ENCODE data around the gene LMF2. TPM values are rescaled to one million over a fixed set of nuclear protein-coding genes. Genes with fewer than 3 reads are reported as not detected.

The LMF2 gene
- total and polyA plus RNA-seq, 3 experiments from 2014 or later = 33.6 to 89.4 (median 88.6) TPM

DNA sequence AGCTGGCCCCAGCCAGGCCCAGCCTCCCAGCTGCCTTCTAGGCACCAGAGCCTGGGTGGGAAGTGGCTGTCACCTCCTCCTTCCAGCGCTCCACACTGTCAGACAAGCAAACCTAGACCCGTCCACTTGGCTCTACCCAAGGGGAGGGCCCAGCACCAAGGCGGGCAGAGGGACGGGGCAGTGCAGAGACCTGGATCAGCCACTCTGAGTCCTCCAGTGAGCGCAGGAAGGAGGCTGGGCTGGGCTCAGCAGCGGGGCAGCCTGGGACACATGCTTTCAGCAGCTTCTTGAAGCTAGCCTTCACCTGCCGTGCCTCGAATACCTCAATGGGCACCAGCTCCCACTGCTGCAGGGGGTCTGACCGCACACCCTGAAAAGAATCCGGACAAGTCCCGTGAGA is 51.5 kb downstream of the LMF2 start:
- H3K27me3 Mint-ChIP-seq = no peaks in the 10 kb centered on the region
- peak overlapping the region in 1 of 8 donors; percentile 17 for H3K27ac Mint-ChIP-seq
- Histone ChIP-seq H3K4me3 (ENCODE audit: low read length) (no peak overlapping the region), H3K4me1 (ENCODE audit: insufficient read depth, low read length) (no peaks in the 10 kb centered on the region), H3K27me3 (ENCODE audit: insufficient read depth, low read length, poor library complexity, severe bottlenecking) (no peaks in the 10 kb centered on the region), H3K9me3 (ENCODE audit: low read length) (no peaks in the 10 kb centered on the region), H3K36me3 (ENCODE audit: insufficient read depth, low read length) (peaks cover 38% of the 10 kb centered on the region), H3K27ac (ENCODE audit: low read depth, low read length) (no peak overlapping the region)
- no peak for DNase-seq
- no peaks in the 10 kb centered on the region for H3K9me3 Mint-ChIP-seq
- CTCF ChIA-PET = interaction anchor here (1.5 to 2.1 kb wide), 3 partner anchors 14 to 70 kb away, joined by 4 to 8 read pairs (median 6); partner anchors contain the start of gene SCO2
- H3K36me3 Mint-ChIP-seq = peaks cover 5 to 79% (median 11%) of the 10 kb centered on the region in 3 donors
- POLR2A ChIA-PET = no interaction called here
- H3K4me3 Mint-ChIP-seq = no peak overlapping the region
- peaks cover 4 to 12% (median 7%) of the 10 kb centered on the region in 3 donors for H3K4me1 Mint-ChIP-seq

DNA sequence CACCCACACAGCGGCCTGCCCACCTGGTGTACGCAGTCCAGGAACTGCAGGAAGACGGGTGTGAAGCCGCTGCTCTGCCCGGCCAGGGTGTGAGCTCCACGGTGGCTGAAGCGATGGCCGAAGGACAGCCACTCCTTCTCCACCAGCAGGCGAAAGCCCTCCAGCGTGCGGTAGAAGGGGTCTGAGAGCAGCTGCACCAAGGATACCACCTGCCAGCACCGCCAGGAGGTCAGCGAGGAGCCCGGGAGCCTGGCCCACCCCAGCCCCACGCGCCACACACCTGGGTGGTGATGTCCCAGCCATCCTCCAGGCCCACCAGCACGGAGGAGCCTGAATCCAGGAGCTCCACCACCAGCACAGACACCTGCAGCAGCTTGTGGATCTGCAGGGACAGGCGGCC is 52.3 kb downstream of the LMF2 start:
- Histone ChIP-seq H3K27ac (ENCODE audit: low read depth, low read length) (no peak overlapping the region), H3K27me3 (ENCODE audit: insufficient read depth, low read length, poor library complexity, severe bottlenecking) (no peaks in the 10 kb centered on the region), H3K4me1 (ENCODE audit: insufficient read depth, low read length) (no peaks in the 10 kb centered on the region), H3K4me3 (ENCODE audit: low read length) (no peak overlapping the region), H3K9me3 (ENCODE audit: low read length) (no peaks in the 10 kb centered on the region), H3K36me3 (ENCODE audit: insufficient read depth, low read length) (peaks cover 33% of the 10 kb centered on the region)
- H3K4me1 Mint-ChIP-seq = peaks cover 4 to 12% (median 7%) of the 10 kb centered on the region in 3 donors
- CTCF ChIA-PET = interaction anchor here (1.7 kb wide), 1 partner anchor 17 kb away, joined by 6 read pairs; no protein-coding TSS in a partner anchor
- H3K27me3 Mint-ChIP-seq = no peaks in the 10 kb centered on the region
- POLR2A ChIA-PET = no interaction called here
- no peaks in the 10 kb centered on the region for H3K9me3 Mint-ChIP-seq
- H3K4me3 Mint-ChIP-seq = no peak overlapping the region
- peak overlapping the region in 1 of 8 donors; percentile 24 for H3K27ac Mint-ChIP-seq
- H3K36me3 Mint-ChIP-seq = peaks cover 5 to 78% (median 16%) of the 10 kb centered on the region in 3 donors
- DNase-seq = no peak

DNA sequence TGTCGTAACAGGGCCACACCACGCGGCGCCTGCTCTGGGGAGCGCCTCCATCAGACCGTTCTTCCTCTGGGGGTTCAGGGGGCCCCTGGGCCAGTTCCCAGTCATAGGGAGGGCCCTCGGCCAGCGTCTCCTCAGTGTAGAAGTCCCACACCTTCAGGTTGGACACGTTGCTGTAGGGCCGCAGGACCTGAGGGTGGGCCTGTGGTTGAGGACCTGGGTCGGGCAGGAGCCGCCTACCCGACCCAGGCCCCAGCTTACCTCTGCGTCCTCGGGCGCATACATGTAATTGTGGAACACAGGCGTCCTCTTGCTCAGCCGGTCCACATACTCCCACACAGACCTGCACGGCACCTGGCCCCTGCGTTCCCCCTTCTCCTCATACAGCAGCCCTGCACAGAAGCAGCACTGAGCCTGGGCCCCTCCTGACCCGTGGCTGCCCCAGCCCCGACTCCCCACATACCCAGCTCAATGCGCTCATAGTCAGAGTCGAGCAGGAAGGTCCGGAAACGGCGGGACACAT is 52.9 kb downstream of the LMF2 start:
- peaks cover 27% of the 10 kb centered on the region for H3K36me3 ChIP-seq (ENCODE audit: insufficient read depth, low read length)
- H3K4me3 Mint-ChIP-seq = no peak overlapping the region
- CTCF ChIA-PET = interaction anchor here (1.7 to 2.3 kb wide), 2 partner anchors 18 to 43 kb away, joined by 6 to 12 read pairs; no protein-coding TSS in a partner anchor

More for the DNA sequence above, 52.9 kb downstream of the LMF2 start:
- Mint-ChIP-seq H3K27ac (peak overlapping the region in 4 of 8 donors; percentile 24 to 69 (median 38)), H3K27me3 (no peaks in the 10 kb centered on the region), H3K4me1 (peaks cover 6 to 15% (median 11%) of the 10 kb centered on the region in 3 donors), H3K36me3 (peaks cover 5 to 77% (median 17%) of the 10 kb centered on the region in 3 donors), H3K9me3 (no peaks in the 10 kb centered on the region)
- POLR2A ChIA-PET = no interaction called here
- Histone ChIP-seq H3K9me3 (ENCODE audit: low read length) (no peaks in the 10 kb centered on the region), H3K27ac (ENCODE audit: low read depth, low read length) (no peak overlapping the region), H3K4me1 (ENCODE audit: insufficient read depth, low read length) (no peaks in the 10 kb centered on the region), H3K27me3 (ENCODE audit: insufficient read depth, low read length, poor library complexity, severe bottlenecking) (no peaks in the 10 kb centered on the region), H3K4me3 (ENCODE audit: low read length) (no peak overlapping the region)
- DNase-seq = no peak

Other genes with a start within 250 kb of the LMF2 start
- gene MAPK12, start 246.0 kb downstream of the LMF2 start, total RNA-seq = 1 to 10 TPM; 9.3 to 9.7 TPM
- gene MAPK12, start 246.0 kb downstream of the LMF2 start, polyA plus RNA-seq = 0.03 TPM
- gene MAPK11, start 237.3 kb downstream of the LMF2 start, total RNA-seq = 10 to 100 TPM; 12.8 to 13.2 TPM
- gene MAPK11, start 237.3 kb downstream of the LMF2 start, polyA plus RNA-seq = 0.28 TPM
- 10 to 100 TPM; 13.4 to 14.4 TPM for gene PLXNB2, start 200.1 kb downstream of the LMF2 start, total RNA-seq
- 0.17 TPM for gene PLXNB2, start 200.1 kb downstream of the LMF2 start, polyA plus RNA-seq
- gene DENND6B, start 180.7 kb downstream of the LMF2 start, total RNA-seq = 1 to 10 TPM; 3.9 to 4.3 TPM
- gene DENND6B, start 180.7 kb downstream of the LMF2 start, polyA plus RNA-seq = 0.67 TPM
- gene PPP6R2, start 164.4 kb downstream of the LMF2 start, total RNA-seq = 10 to 100 TPM; 49.7 to 55.9 TPM
- 34.2 TPM for gene PPP6R2, start 164.4 kb downstream of the LMF2 start, polyA plus RNA-seq
- gene SBF1, start 32.7 kb downstream of the LMF2 start, total RNA-seq = 100 to 1,000 TPM; 144 to 150 TPM
- 43.8 TPM for gene SBF1, start 32.7 kb downstream of the LMF2 start, polyA plus RNA-seq
- 1 to 10 TPM; 3.4 to 3.5 TPM for gene ADM2, start 26.2 kb downstream of the LMF2 start, total RNA-seq
- gene ADM2, start 26.2 kb downstream of the LMF2 start, polyA plus RNA-seq = 0.24 TPM
- under 1 TPM in 1 of 2 experiments, not detected in 1; 0.31 TPM for gene MIOX, start 20.8 kb downstream of the LMF2 start, total RNA-seq
- gene MIOX, start 20.8 kb downstream of the LMF2 start, polyA plus RNA-seq = not detected
- gene NCAPH2, start 522 bp upstream of the LMF2 start, total RNA-seq = 100 to 1,000 TPM; 155 to 165 TPM
- 36.5 TPM for gene NCAPH2, start 522 bp upstream of the LMF2 start, polyA plus RNA-seq
- gene SCO2, start 17.9 kb upstream of the LMF2 start, total RNA-seq = 1 to 10 TPM; 2.4 to 3.5 TPM
- 6.5 TPM for gene SCO2, start 17.9 kb upstream of the LMF2 start, polyA plus RNA-seq
- 10 to 100 TPM; 86.1 to 93.6 TPM for gene TYMP, start 22.3 kb upstream of the LMF2 start, total RNA-seq
- 17.5 TPM for gene TYMP, start 22.3 kb upstream of the LMF2 start, polyA plus RNA-seq
- gene KLHDC7B, start 38.2 kb upstream of the LMF2 start, total RNA-seq = 1 to 10 TPM; 5.1 to 6.2 TPM
- gene KLHDC7B, start 38.2 kb upstream of the LMF2 start, polyA plus RNA-seq = 8.1 TPM
- not detected for gene SYCE3, start 55.2 kb upstream of the LMF2 start, total RNA-seq
- not detected for gene SYCE3, start 55.2 kb upstream of the LMF2 start, polyA plus RNA-seq
- gene CPT1B, start 70.7 kb upstream of the LMF2 start, total RNA-seq = 10 to 100 TPM; 43.6 to 45.0 TPM
- 0.40 TPM for gene CPT1B, start 70.7 kb upstream of the LMF2 start, polyA plus RNA-seq
- 10 to 100 TPM; 72.1 to 76.1 TPM for gene CHKB, start 75.1 kb upstream of the LMF2 start, total RNA-seq
- gene CHKB, start 75.1 kb upstream of the LMF2 start, polyA plus RNA-seq = 33.3 TPM
- under 1 TPM; 0.20 to 0.28 TPM for gene MAPK8IP2, start 93.1 kb upstream of the LMF2 start, total RNA-seq
- gene MAPK8IP2, start 93.1 kb upstream of the LMF2 start, polyA plus RNA-seq = not detected
- gene ARSA, start 120.5 kb upstream of the LMF2 start, total RNA-seq = 10 to 100 TPM; 23.6 to 25.3 TPM
- gene ARSA, start 120.5 kb upstream of the LMF2 start, polyA plus RNA-seq = 10.6 TPM
- gene SHANK3, start 165.1 kb upstream of the LMF2 start, total RNA-seq = under 1 TPM; 0.07 TPM
- not detected for gene SHANK3, start 165.1 kb upstream of the LMF2 start, polyA plus RNA-seq
- not detected for gene ACR, start 230.5 kb upstream of the LMF2 start, total RNA-seq
- gene ACR, start 230.5 kb upstream of the LMF2 start, polyA plus RNA-seq = not detected